Naive thymus-derived CD4-positive, alpha-beta T cell (primary cell): ENCODE data around the gene AKAP6. TPM values are rescaled to one million over a fixed set of nuclear protein-coding genes. Genes with fewer than 3 reads are reported as not detected.
"Not testable (repeated sequence)": the region's sequence is repeated elsewhere in the genome, so short reads cannot be mapped to it uniquely, and the experiment has no call there.

ENCODE experiments used
- ATAC-seq: fragments of 150-1000 bp; cut with Tn5 transposase; 2 replicates; pipeline ENCODE4 v1.10.0; 2021; ENCODE audit warnings: mild to moderate bottlenecking, moderate library complexity
- CTCF ChIA-PET: fragments of 350-600 bp; sonication (Branson Sonifier 250); formaldehyde crosslinking; loops from one replicate; lab custom pipeline; 2021; ENCODE audit warnings: antibody characterized with exemption; lab: Charles Lee
- POLR2A ChIA-PET: fragments of 350-600 bp; sonication (Branson Sonifier 250); formaldehyde crosslinking; loops from one replicate; lab custom pipeline; 2021; ENCODE audit warnings: antibody characterized with exemption, inconsistent platforms; lab: Charles Lee
- DNase-seq, 9 donors: peaks; one replicate each; pipeline versions ENCODE4 v3.0.0 to v3.0.0-alpha.2; 2020 to 2022; ENCODE audit warnings: mixed read lengths in 1 of 9
- H3K27ac ChIP-seq: one replicate; pipeline ENCODE4 v1.7.0; 2013; ENCODE audit warnings: mild to moderate bottlenecking, low read depth, low read length, moderate library complexity
- H3K27me3 ChIP-seq, 2 donors: one replicate each; pipeline ENCODE4 v1.7.0; 2013; ENCODE audit warnings: low read length in 2 of 2, mild to moderate bottlenecking in 2 of 2, moderate library complexity in 2 of 2; ENCODE audit not compliant: control insufficient read depth in 2 of 2, insufficient read depth in 2 of 2
- H3K36me3 ChIP-seq, 3 experiments: 1 replicate in 2 of 3; 2 replicates in 1 of 3; pipeline ENCODE4 v1.7.0; 2013; ENCODE audit warnings: low read length in 3 of 3, mild to moderate bottlenecking in 3 of 3, moderate library complexity in 1 of 3; ENCODE audit not compliant: insufficient read depth in 3 of 3, control insufficient read depth in 2 of 3
- H3K4me1 ChIP-seq, 2 donors: one replicate each; pipeline ENCODE4 v1.7.0; 2013; ENCODE audit warnings: low read length in 2 of 2, mild to moderate bottlenecking in 2 of 2, moderate library complexity in 1 of 2; ENCODE audit not compliant: control insufficient read depth in 2 of 2, insufficient read depth in 2 of 2
- H3K4me3 ChIP-seq: 2 replicates; pipeline ENCODE4 v1.7.0; 2013; ENCODE audit warnings: mild to moderate bottlenecking, low read length
- H3K9me3 ChIP-seq, 3 experiments: 1 replicate in 2 of 3; 2 replicates in 1 of 3; pipeline ENCODE4 v1.7.0; 2013; ENCODE audit warnings: low read length in 3 of 3; ENCODE audit not compliant: control insufficient read depth in 2 of 3
- H3K27ac Mint-ChIP-seq, 9 donors: one replicate each; pipeline ENCODE4 v1.8.0; 2020 to 2022; ENCODE audit warnings: mixed read lengths in 9 of 9, mild to moderate bottlenecking in 8 of 9, moderate library complexity in 5 of 9, inconsistent platforms in 2 of 9
- H3K27me3 Mint-ChIP-seq, 5 donors: one replicate each; pipeline ENCODE4 v1.8.0; 2021 to 2022; ENCODE audit warnings: mixed read lengths in 5 of 5, mild to moderate bottlenecking in 1 of 5
- H3K36me3 Mint-ChIP-seq, 5 donors: one replicate each; pipeline ENCODE4 v1.8.0; 2020 to 2022; ENCODE audit warnings: mixed read lengths in 5 of 5, mild to moderate bottlenecking in 3 of 5, inconsistent platforms in 1 of 5
- H3K4me1 Mint-ChIP-seq, 7 donors: one replicate each; pipeline ENCODE4 v1.8.0; 2020 to 2022; ENCODE audit warnings: mixed read lengths in 7 of 7, mild to moderate bottlenecking in 3 of 7, inconsistent platforms in 1 of 7
- H3K4me3 Mint-ChIP-seq, 10 donors: one replicate each; pipeline ENCODE4 v1.8.0; 2020 to 2022; ENCODE audit warnings: mild to moderate bottlenecking in 10 of 10, mixed read lengths in 10 of 10, moderate library complexity in 6 of 10, inconsistent platforms in 2 of 10
- H3K9me3 Mint-ChIP-seq, 11 donors: one replicate each; pipeline ENCODE4 v1.8.0; 2020 to 2022; ENCODE audit warnings: mixed read lengths in 11 of 11, mild to moderate bottlenecking in 4 of 11, inconsistent platforms in 1 of 11, moderate library complexity in 1 of 11
- intact Hi-C, 2 donors: fragments of 100-400 bp; cut with micrococcal nuclease; formaldehyde crosslinking; loops; one replicate each; pipeline ENCODE4 v1.15.1; 2023
- polyA plus RNA-seq, 2 donors: library from polyadenylated mRNA; unstranded; fragments of 300-500 nt; fragmentation: Illumina TruSeq; gene quantifications; one replicate each; pipeline ENCODE4 v1.2.3, GENCODE V29; 2021
- total RNA-seq, 6 experiments: library from RNA in 5 of 6; stranded (reverse) in 5 of 6; gene quantifications; 1 replicate in 5 of 6; 2 replicates in 1 of 6; pipeline ENCODE4 v1.2.3 and lab custom pipeline; 2021 to 2026

Gene AKAP6
- total and polyA plus RNA-seq, 7 experiments from 2014 or later: 0.29 to 7.9 (median 4.1) TPM

DNA sequence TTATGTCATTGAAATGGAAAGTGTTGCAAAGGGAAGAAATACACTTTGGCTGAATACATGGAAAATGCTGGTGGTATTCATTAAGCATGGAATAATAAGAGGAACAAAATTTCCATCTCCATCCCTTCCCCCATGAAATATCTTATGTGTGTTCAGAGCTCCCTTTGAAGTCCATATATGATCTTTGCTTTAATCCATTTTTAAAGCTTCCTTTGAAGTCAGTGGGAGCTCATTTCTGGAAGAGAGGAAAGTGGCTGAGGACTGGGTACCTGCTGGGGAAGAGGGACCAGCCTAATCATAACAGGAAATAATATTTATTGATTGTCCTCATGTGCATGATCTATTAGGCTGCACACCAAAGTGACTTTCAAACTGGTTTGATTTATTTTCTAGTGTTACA is 49.2 kb downstream of the AKAP6 start:
- no peaks in the 10 kb centered on the region for H3K9me3 ChIP-seq
- H3K4me1 ChIP-seq: no peaks in the 10 kb centered on the region
- H3K36me3 ChIP-seq: no peaks in the 10 kb centered on the region
- H3K27ac ChIP-seq: no peak overlapping the region
- Mint-ChIP-seq H3K4me3 (no peak overlapping the region), H3K9me3 (no peaks in the 10 kb centered on the region), H3K27ac (no peak overlapping the region), H3K27me3 (no peaks in the 10 kb centered on the region), H3K36me3 (no peaks in the 10 kb centered on the region), H3K4me1 (peaks cover 2 to 11% (median 8%) of the 10 kb centered on the region in 7 donors)
- CTCF ChIA-PET: no interaction called here
- DNase-seq (no peak), ATAC-seq (no peak)
- no peak overlapping the region for H3K4me3 ChIP-seq
- intact Hi-C loops: no loop called here
- POLR2A ChIA-PET: no interaction called here
- H3K27me3 ChIP-seq: no peaks in the 10 kb centered on the region

DNA sequence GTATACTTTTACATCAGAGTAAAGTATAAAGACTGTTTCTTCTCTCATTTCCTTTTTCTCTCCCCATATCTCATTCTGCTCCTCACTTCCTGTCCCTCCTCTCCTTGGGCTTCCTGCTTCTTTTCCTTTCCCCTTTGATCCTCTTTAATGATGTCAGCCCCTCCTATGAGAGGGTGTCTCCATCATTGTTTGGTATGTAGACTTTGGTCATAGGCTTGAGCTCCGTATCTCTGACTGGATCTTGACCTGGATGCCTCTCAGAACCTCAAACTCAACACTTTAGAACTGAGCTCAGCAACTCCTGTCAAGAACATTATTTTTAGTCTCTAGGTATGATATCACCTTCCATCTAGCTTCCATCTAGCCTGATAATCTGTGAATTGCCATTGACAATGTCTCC is 50.3 kb downstream of the AKAP6 start:
- H3K27me3 ChIP-seq: no peaks in the 10 kb centered on the region
- H3K27ac ChIP-seq: no peak overlapping the region
- H3K36me3 Mint-ChIP-seq: no peaks in the 10 kb centered on the region
- H3K27me3 Mint-ChIP-seq: no peaks in the 10 kb centered on the region
- DNase-seq (no peak), ATAC-seq (no peak)
- H3K4me1 Mint-ChIP-seq: peaks cover 2 to 11% (median 8%) of the 10 kb centered on the region in 7 donors
- ChIA-PET CTCF (no interaction called here), POLR2A (no interaction called here)
- no peaks in the 10 kb centered on the region for H3K36me3 ChIP-seq
- no peaks in the 10 kb centered on the region for H3K9me3 ChIP-seq
- intact Hi-C loops: no loop called here
- H3K9me3 Mint-ChIP-seq: no peaks in the 10 kb centered on the region
- H3K4me1 ChIP-seq: no peaks in the 10 kb centered on the region
- no peak overlapping the region for H3K4me3 ChIP-seq
- no peak overlapping the region for H3K4me3 Mint-ChIP-seq
- no peak overlapping the region for H3K27ac Mint-ChIP-seq

DNA sequence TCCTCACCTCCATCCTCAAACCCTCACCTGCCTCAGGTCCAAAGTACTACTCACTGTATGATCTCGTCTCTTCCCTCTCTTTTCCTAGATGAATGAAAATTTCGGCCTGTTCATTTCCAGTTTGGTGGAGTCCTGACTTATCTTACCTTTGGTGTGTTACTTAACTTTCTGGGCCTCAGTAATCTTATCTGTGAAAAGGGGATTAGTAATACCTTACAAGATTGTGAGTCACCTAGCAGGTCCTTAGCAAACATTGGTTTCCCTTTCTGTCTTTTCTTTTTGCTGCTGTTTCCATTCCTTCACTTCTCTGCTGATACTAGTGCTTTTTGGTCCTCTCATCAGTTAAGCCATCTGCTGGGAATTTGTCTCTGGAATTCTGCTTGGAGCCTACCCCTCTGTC is 52.8 kb downstream of the AKAP6 start:
- no peak for ATAC-seq
- POLR2A ChIA-PET: no interaction called here
- H3K36me3 ChIP-seq: no peaks in the 10 kb centered on the region
- CTCF ChIA-PET: no interaction called here
- H3K9me3 ChIP-seq: no peaks in the 10 kb centered on the region
- H3K27me3 ChIP-seq: no peaks in the 10 kb centered on the region
- DNase-seq: no peak
- H3K36me3 Mint-ChIP-seq: no peaks in the 10 kb centered on the region
- H3K9me3 Mint-ChIP-seq: no peaks in the 10 kb centered on the region
- intact Hi-C loops: no loop called here
- H3K4me3 Mint-ChIP-seq: no peak overlapping the region
- H3K27ac ChIP-seq: no peak overlapping the region
- peaks cover 0 to 4% (median 0%) of the 10 kb centered on the region in 5 donors for H3K27me3 Mint-ChIP-seq
- no peak overlapping the region for H3K27ac Mint-ChIP-seq
- H3K4me3 ChIP-seq: no peak overlapping the region
- H3K4me1 ChIP-seq: no peaks in the 10 kb centered on the region
- peaks cover 2 to 11% (median 8%) of the 10 kb centered on the region in 7 donors for H3K4me1 Mint-ChIP-seq

DNA sequence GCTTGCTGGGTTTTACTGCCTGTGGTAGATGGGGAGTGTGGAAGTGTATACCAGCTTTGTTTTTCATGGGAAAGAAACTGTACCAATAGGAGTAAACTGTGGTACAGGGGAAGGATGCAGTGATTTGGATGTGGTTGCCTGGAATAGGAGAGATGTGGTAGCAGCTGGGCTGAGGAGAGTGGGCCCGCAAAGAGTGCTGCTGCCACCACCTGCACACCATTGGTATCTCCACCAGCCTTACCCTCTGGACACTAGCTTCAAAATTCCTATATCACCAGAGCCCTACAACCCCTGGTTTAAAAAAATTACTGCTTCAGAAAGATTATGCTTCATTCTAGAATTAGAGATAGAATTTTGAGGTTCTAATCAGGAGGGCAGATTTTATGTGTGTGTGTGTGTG is 53.6 kb downstream of the AKAP6 start:
- Histone ChIP-seq H3K27me3 (no peaks in the 10 kb centered on the region), H3K4me3 (no peak overlapping the region), H3K27ac (no peak overlapping the region), H3K36me3 (no peaks in the 10 kb centered on the region), H3K9me3 (no peaks in the 10 kb centered on the region), H3K4me1 (no peaks in the 10 kb centered on the region)
- intact Hi-C loops: no loop called here
- ChIA-PET CTCF (no interaction called here), POLR2A (no interaction called here)
- DNase-seq: no peak
- Mint-ChIP-seq H3K36me3 (no peaks in the 10 kb centered on the region), H3K27me3 (peaks cover 0 to 4% (median 0%) of the 10 kb centered on the region in 5 donors), H3K9me3 (peaks cover 0 to under 1% (median 0%) of the 10 kb centered on the region in 11 donors), H3K4me1 (peaks cover 2 to 11% (median 8%) of the 10 kb centered on the region in 7 donors), H3K27ac (no peak overlapping the region), H3K4me3 (no peak overlapping the region)
- no peak for ATAC-seq

DNA sequence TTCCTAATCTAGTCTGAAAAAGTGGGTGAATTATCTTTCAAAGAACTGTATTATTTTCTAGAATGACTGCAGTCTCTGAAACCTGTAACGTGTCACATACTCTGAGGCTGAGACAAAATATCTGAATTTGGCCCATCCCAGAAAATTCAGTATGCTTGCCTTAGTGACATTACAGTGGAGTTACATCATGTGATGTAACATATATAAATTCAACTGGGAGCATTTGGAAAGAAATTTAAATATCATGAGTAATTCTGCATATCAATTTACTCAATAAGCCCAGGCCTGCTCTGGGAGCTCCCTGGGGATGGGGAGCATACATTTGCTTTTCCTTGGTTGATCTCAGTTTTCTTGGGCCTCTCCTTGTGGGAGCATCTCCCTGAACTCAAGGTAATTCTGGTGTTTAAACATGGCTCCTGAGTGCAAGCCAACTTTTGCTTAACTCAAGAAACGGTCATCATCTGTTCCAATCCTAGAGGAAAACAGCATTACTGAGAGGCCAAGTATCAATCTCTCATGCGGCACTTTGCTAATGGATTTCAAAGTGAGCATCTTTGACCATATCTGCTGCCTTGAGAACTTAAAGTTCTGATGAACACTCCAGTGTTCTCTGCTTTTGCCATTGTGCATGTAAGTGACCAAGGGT is 54.4 kb downstream of the AKAP6 start:
- H3K9me3 ChIP-seq: no peaks in the 10 kb centered on the region
- Mint-ChIP-seq H3K27ac (no peak overlapping the region), H3K4me3 (no peak overlapping the region), H3K4me1 (peaks cover 2 to 11% (median 8%) of the 10 kb centered on the region in 7 donors), H3K9me3 (peaks cover 0 to 8% (median 0%) of the 10 kb centered on the region in 11 donors), H3K27me3 (peaks cover 0 to 4% (median 0%) of the 10 kb centered on the region in 5 donors), H3K36me3 (no peaks in the 10 kb centered on the region)
- H3K4me1 ChIP-seq: no peaks in the 10 kb centered on the region
- no peak for ATAC-seq
- intact Hi-C loops: no loop called here
- H3K36me3 ChIP-seq: no peaks in the 10 kb centered on the region
- H3K4me3 ChIP-seq: no peak overlapping the region
- ChIA-PET POLR2A (no interaction called here), CTCF (no interaction called here)
- DNase-seq: no peak
- H3K27me3 ChIP-seq: no peaks in the 10 kb centered on the region
- H3K27ac ChIP-seq: no peak overlapping the region

DNA sequence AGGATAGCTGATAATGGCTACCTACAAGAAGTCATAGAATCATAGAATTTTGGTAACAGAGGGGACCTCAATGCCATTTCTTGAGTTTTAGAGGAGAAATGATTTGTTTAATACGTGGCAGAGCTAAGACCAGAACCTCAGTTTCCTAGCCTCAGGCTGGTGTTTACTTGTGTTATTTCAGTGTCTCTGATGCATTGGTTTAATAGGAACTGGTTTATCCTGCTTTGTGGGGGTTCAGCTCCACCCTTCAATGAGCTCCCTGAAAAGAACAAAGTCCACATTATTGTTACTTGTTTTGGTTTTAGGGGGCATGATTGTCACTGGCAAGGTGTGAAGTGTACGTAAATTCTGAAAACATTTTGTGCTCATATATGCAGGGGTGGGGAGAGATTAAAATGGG is 55.4 kb downstream of the AKAP6 start:
- no peak overlapping the region for H3K4me3 ChIP-seq
- ChIA-PET POLR2A (no interaction called here), CTCF (no interaction called here)
- H3K4me1 ChIP-seq: no peaks in the 10 kb centered on the region
- DNase-seq (no peak), ATAC-seq (no peak)
- H3K4me1 Mint-ChIP-seq: peaks cover under 1 to 7% (median 5%) of the 10 kb centered on the region in 7 donors
- H3K27ac Mint-ChIP-seq: no peak overlapping the region
- no peaks in the 10 kb centered on the region for H3K9me3 ChIP-seq
- H3K27me3 ChIP-seq: no peaks in the 10 kb centered on the region
- no peaks in the 10 kb centered on the region for H3K36me3 ChIP-seq
- H3K36me3 Mint-ChIP-seq: peaks cover 0 to 5% (median under 1%) of the 10 kb centered on the region in 5 donors
- no peak overlapping the region for H3K27ac ChIP-seq
- peaks cover under 1 to 7% (median 4%) of the 10 kb centered on the region in 5 donors for H3K27me3 Mint-ChIP-seq
- intact Hi-C loops: no loop called here
- peaks cover 0 to 16% (median 4%) of the 10 kb centered on the region in 11 donors for H3K9me3 Mint-ChIP-seq
- no peak overlapping the region for H3K4me3 Mint-ChIP-seq

DNA sequence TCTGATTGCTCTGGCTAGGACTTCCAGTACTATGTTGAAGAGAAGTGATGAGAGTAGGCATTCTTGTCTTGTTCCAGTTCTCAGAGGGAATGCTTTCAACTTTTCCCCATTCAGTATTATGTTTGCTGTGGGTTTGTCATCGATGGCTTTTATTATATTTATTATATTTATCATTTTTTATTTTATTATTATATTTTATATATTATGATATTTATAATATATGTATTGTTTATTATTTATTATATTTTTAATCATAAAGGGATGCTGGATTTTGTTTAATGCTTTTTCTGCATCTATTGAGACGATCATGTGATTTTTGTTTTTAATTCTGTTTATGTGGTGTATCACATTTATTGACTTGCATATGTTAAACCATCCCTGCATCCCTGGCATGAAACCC is 58.2 kb downstream of the AKAP6 start:
- peaks cover 0 to 14% (median 7%) of the 10 kb centered on the region in 5 donors for H3K36me3 Mint-ChIP-seq
- intact Hi-C loops: not testable (repeated sequence)

More for the DNA sequence above, 58.2 kb downstream of the AKAP6 start:
- H3K27me3 ChIP-seq, CTCF ChIA-PET, H3K27ac Mint-ChIP-seq, POLR2A ChIA-PET, ATAC-seq, H3K4me3 ChIP-seq, DNase-seq, H3K36me3 ChIP-seq, H3K4me3 Mint-ChIP-seq, H3K4me1 Mint-ChIP-seq, H3K27ac ChIP-seq, H3K4me1 ChIP-seq, H3K9me3 ChIP-seq: not testable (repeated sequence)
- Mint-ChIP-seq H3K9me3 (peaks cover 0 to 35% (median 11%) of the 10 kb centered on the region in 11 donors), H3K27me3 (peaks cover 10 to 17% (median 13%) of the 10 kb centered on the region in 5 donors)
